SKM-1 (cell line): ENCODE measurements around the gene GRB2.
"Not testable (repeated sequence)": the region's sequence is repeated elsewhere in the genome, so short reads cannot be mapped to it uniquely, and the experiment has no call there.

Experiments used
- DNase-seq: peaks from one replicate; lab custom pipeline; 2025; ENCODE audit not compliant: unreplicated experiment; lab: John Stamatoyannopoulos, UW

The GRB2 gene

DNA sequence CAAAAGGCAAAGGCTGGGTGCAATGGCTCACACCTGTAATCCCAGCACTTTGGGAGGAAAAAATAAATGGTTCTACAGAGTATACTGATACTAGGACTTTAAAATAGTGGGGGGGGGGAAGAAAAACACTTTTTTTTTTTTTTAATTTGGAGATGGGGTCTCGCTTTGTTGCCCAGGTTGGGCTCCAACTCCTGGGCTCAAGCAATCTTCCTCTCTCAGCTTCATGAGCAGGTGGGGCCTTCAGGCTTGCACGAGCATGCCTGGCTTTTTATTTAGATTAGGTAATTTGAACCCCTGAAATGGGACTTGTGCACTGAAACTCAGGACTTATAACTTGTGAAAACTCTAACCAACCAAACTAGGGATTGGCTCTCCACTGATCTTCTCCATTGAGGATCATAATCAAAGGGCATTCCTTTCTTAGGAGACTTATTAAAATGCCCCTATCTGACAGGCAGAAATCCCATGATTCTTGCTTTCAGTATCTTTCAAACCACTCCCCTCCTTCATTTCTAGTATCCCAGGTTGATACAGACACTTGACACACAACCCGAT lies 16.9 kb downstream of the GRB2 start:
- no peak for DNase-seq

DNA sequence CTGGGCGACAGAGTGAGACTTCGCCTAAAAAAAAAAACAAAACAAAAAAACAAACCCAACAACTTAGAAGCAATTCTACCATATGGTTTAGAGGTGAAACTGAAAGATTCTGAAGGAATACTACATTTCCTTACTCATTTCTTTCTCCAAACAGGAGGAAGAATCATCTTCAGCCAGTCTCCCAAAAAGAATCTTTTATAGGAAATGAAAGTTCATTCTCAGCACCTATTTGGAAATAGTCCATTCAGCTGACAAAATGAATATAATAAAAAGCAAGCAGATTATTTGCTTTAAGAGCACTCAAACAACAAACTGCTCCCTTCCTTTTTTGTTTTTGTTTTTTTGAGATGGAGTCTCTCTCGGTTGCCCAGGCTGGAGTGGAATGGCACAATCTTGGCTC lies 17.7 kb downstream of the GRB2 start:
- no peak for DNase-seq

DNA sequence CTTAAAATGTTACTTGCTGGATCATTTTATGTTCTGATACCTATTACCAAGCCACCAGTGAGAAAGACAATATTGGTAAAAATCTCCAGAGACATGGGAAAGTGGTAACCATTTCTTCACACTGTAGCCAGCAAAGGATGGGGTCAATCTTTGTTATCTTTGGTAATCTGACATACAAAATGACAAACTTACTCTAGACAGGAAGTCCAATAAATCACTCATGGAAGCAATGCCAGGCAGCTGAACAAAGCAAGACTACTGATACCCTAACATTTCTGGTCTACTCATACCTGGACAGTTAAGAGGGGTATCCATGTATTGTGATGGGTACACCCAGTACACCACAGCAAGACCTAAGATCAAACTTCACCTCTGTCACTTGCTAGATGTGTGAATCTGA lies 19.0 kb downstream of the GRB2 start:
- no peak for DNase-seq

DNA sequence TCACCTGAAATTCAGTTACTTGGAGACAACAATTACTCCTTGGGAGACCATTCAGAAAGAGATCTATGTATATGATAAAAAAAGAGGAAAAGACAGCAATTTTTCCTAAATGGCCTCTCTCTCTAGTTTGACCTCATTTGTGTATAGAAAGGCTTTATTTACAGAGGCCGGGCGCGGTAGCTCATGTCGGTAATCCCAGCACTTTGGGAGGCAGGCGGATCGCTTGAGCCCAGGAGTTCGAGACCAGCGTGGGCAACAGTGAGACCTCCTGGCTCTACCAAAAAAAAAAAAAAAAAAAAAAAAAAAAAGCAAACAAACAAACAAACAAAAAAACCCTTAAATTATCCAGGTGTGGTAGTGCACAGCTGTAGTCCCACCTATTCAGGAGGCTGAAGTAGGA lies 20.7 kb downstream of the GRB2 start:
- DNase-seq: no peak

DNA sequence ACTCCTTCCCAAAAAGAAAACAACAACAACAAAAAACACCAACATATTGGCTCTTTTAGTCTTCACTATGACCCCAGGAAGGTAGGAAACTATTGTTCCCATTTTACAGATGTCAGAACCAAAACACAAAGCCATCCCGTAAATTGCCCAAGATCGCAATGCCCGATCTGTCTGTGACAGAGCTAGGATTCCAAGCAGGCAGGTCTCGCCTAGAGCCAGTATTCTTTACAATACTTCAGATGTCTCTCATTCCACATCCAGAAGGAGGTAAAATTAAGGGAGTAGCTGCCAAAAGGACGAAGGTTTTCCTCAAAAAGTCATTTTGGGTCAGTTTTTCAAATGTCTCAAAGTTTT lies 21.7 kb downstream of the GRB2 start:
- no peak for DNase-seq

DNA sequence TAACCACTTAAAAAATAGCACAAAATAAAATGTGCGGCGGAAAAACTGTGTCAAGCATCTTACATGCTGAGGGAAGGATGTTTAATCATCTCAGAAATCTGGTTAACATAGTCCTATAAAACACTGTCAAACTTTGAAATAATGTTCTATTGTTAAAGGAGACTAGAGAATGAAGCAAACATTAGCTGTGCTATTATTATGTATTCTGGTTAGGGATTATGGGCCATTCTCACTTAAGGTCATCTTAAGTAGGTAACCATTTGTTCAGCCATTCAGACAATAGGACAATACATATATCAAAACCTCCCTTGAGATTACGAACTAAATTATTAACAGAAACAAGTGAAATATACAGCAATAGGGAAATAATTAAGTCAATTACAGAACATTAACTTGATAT lies 24.7 kb downstream of the GRB2 start:
- DNase-seq: no peak

DNA sequence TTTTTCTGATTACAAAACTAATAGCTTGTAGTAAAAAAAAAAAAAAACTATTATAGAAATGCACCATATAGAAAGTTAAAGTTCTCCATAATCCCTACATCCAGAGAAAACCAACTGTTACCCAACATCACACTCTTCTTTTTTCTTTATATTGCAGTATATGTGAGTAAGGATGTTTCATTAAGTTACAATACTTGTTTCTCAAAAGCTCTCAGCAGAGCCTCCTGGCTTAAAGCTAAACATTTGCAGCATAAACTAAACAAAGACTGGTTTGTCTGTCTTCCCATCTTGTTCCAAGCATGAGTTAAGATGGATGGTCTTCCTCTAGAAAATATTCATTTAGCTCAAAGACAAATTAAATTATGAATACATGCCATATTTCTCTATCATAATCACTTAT lies 25.2 kb downstream of the GRB2 start:
- DNase-seq: no peak

DNA sequence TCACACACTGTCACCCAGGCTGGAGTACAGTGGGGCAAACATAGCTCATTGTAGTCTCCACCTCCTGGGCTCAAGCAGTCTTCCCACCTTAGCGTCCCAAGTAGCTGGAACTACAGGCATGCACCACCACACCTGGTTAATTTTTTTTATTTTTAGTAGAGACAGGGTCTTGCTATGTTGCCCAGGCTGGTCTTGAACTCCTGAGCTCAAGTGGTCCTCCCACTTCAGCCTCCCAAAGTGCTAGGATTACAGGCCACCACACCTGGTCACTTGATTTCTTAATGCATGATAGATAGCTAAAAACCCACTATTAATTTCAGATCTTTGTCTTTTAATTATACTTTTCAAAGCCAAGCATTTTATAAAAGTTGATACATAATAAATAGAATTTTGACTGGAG lies 26.1 kb downstream of the GRB2 start:
- DNase-seq: not testable (repeated sequence)

DNA sequence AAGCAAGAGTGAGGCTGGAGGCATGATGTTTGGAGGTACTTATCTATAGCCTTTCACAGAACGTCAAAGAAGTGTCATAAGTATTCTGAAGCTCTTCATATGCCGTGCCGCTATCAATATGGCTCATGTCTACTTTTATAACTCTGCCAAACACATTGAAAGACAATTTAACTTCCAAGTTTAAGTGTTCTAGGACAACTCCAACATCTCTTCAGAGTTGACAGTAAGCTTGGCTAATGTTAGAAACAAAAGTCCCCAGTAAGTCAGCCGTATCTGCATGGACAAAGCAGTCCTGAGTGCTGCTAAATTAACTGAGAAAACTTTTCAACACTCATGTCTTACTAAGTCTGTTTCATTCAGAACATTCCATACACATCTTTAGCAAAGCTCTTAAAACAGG lies 32.2 kb downstream of the GRB2 start:
- no peak for DNase-seq

DNA sequence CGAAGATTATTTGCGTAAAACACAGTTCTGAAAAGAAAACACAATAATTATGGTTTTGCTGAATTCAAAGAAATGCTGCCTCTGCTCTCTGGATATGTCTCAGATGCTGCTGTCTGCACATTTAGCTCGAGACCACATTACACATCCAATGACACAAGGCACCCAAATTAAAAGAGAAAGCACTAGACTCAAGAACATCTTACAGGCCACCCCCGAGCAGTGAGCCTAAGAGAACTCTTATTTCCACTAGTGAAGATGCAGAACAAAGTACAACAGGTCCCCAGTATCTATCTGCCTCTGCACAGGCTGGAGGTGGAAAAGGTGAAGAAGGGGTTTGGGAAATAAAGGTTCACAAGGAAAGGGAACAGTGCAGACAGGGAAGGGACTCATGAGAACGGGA lies 33.5 kb downstream of the GRB2 start:
- DNase-seq: no peak

DNA sequence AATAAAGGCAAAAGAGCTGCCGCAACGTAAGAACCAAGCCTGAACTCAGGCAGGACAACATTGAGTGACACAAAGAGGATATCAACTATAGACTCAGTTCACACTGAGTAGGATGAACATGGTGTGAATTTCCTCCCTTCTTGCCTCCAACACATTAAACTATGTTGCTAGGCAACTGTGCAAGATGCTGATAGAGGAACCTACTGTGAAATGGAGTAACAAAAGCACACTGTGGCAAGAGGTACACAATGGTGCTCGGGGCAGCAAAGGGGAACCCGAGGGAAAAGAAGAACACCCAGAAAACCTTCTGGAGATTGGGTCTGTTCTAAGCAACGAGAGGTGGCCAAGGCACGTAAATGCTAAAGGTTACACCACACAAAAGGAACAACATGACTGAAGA lies 34.1 kb downstream of the GRB2 start:
- DNase-seq: no peak

DNA sequence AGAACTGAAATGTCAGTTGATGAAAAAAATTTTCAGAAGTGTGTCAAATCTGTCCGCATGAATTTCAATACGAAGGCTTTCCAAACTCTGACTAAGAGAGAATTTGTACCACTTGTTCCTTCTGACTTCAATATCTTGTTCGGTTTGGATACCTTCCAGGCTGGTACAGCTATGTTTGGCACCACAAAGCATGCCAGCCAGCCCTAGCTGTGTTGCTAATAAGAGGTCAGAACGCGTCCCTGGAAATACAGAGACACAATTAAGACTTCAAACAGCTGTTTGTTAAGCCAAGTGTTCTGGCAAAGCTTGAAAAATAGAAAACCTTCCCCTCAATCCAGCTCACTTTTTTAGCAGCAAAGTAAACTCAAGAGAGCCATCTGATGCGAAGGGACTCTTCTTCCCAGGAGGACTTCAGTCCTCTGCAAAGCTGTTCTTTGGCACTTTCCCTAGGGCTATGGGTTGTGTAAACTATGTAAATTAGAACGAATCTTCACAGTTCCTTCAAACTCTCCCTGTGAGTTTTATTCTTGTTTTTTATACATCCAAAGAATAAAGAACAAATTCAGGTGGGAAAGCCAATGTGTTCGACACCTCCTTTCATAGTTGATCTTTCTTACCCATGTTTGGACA lies 35.1 kb downstream of the GRB2 start:
- DNase-seq: no peak

DNA sequence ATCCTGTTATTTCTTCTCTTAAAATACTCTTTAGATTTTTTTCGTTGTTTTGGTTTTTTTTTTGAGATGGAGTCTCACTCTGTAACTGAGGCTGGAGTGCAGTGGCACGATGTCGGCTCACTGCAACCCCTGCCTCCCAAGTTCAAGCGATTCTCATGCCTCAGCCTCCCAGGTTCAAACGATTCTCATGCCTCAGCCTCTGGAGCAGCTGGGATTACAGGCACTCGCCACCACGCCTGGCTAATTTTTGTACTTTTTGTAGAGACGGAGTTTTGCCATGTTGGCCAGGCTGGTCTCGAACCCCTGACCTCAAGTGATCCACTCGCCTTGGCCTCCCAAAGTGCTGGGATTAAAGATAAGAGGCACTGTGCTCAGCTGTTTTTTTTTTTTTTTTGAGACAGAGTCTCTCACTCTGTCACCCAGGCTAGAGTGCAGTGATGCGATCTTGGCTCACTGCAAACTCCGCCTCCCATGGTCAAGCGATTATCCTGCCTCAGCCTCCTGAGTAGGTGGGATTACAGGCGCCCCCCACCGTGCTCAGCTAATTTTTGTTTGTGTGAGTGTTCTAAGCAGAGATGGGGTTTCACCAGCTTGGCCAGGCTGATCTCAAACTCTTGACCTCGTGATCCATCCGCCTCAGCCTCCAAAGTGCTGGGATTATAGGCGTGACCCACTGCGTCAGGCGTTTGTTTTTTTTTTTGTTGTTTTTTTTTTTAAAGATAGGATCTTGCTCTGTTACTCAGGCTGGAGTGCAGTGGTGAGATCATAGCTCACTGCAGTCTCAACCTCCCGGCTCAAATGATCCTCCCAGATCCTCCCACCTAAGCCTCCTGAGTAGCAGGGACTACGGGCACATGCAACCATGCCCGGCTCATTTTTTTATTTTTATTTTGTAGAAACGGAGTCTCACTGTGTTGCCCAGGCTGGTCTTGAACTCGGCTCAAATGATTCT lies 37.4 kb downstream of the GRB2 start:
- DNase-seq: not testable (repeated sequence)

DNA sequence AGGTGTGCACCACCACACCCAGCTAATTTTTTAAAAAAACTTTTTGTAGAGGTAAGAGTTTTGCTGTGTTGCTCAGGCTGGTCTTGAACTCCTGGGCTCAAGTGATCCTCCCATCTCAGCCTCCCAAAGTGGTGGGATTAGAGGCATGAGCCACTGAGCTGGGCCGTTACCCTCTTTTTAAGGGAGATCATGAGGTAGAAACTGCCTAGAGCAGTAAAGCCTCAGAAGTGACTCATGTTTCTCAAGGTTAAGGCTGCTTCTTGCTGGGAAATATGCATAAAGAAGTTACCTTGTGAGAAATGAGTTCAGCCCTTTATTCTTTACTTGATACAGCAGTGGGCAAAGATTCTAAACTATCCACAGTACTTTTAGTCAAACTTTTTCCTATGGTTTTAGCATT lies 38.2 kb downstream of the GRB2 start:
- DNase-seq: no peak

DNA sequence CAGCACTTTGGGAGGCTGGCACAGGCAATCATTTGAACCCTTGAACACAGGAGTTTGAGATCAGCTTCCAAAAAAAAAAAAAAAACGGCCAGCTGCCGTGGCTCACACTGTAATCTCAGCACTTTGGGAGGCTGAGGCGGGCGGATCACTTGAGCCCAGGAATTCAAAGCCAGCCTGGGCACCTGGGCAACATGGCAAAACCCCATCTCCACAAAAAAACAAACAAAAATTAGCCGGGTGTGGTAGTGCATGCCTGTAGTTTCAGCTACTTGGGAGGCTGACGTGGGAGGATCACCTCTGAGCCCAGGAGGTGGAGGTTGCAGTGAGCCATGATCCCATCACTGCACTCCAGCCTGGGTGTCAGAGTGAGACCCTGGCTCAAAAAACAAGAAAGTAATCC lies 39.0 kb downstream of the GRB2 start:
- no peak for DNase-seq

DNA sequence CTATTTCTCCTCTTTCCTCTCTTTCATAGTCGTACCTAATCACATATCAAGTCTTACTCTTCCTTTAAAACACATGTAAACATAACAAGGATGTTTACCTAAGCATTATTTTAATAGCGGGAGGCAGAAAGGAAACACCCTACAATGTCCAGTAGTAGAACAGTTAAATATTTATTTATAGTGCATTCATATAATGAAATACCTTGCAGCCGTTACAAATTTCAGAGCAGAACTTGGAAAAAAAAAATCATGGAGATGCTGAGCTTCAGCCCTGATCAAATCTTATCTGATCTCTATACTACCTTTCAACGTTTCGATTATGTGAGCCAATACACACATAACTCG lies 39.6 kb downstream of the GRB2 start:
- DNase-seq: no peak

DNA sequence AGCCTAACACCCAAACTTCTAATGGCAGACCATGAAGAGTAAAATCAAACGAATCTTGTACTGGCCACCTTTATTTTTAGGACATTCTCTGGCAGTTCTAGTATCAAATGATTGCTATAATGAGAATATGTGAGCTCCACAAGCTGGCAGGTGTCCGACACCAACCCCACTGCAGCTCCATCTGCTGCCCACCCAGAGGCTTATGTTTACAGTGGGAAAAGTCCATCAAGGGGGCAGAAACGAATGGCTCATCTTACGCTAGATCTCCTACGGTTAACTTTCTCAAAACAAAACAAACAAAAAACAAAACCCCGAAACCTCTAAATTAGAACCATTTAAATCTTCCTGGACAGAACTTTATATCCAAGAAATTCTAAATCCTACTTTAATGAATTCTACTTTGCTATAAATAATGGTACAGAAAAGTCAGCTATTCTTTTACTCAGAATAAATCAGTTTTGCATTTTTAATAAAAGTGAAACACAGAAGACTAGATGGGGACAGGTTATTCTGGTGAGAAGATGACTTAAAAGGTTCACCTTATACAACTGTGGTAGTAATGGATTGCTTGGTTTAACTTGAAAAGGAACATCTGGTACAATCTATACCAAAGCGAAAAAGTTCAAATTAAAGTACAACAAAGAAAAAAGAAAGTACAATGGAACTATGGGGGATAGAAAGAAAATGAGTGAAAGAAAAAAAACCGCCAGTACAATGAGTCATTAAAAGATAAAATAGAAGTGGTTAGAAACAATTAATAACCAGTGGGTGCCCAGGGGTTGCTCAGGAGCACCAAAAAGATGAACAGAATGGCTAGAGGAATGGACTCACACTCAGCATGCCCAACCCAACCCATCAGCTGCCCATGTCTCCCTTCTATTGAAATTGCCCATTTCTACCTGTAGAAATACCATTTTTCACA lies 40.2 kb downstream of the GRB2 start:
- DNase-seq: no peak

DNA sequence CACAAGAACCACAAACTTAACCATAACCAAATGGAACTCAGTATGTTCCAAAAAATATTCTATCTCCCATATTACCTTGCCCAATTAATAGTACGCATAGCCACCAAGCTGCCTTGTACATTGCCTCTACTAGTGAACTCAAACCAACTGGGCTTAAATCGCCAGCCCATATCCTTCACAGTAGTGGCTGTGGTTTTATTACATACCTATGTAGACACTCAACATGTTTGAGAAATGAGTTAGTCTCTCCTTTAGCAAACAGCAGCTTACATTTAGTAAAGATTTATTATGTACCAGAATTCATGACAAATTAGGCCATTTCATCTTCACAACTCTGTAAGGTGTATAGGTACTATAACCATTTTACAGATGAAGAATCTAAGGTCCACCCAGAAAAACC lies 41.4 kb downstream of the GRB2 start:
- DNase-seq: no peak

DNA sequence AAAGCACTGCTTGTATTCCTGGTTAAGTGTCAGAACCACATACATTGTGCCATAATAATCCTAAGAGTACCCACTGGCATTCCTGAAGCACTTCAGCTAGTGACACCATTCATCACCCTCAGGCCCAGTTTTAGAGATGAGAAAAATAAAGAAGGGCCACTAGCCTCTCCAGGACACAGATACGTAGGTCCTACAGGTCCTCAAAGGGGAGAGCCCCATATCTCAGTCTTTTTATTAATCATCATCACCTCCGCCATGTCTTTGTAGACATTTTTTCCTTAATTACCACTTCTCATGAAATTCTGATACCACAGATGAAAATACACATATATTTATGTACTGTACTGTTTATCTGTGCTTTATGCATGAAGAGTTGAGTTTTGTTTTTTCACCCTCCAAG lies 43.5 kb downstream of the GRB2 start:
- DNase-seq: no peak

DNA sequence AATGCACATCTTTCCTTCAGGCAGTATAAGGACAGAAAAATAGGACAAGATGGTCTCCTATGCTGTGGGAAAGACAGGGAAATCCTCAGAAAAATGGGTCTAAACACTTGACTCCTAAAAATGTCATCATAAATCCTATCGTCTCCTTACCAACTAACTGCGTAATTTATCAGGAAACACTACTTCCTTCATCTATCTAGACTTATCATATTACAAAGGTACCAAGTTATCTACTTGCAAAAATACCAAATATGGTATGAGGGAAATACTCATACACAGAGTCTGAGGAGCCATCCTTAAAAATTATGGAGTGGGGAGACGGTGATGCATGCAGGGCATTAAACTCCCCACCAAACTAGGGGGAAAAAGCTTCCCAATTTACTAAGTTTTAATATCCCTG lies 44.1 kb downstream of the GRB2 start:
- no peak for DNase-seq

DNA sequence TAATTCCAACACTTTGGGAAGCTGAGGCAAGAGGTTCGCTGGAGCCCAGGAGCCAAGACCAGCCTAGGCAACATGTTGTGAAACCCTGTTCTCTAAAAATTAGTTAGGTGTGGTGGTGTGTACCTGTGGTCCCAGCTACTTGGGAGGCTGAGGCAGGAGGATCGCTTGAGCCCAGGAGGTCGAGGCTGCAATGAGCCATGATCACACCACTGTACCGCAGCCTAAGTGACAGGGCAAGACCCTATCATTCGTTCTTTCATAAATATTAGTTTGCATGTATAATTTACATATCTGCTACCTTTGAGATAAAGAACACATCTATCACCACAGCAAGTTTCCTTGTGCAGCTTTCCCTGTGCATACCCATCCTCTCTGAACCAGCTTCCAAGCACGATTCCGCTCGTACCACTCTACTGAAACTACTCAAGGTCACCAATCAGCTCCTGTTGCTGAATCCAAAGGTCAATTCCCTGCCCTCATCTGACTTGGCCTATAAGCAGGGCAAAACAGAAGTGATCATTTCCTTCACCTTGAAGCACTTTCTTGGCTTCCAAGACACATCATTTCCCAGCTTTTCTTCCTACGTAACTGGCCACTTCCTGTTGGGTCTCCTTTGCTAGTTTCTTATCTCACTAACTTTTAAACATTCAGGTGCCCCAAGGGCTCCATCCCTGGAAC lies 49.1 kb downstream of the GRB2 start:
- DNase-seq: no peak
